Kidney epithelial cell (primary cell): ENCODE results near the gene NUP210. TPM values are rescaled to one million over a fixed set of nuclear protein-coding genes. Genes with fewer than 3 reads are reported as not detected.

Source experiments
- DNase-seq: peaks from one replicate; pipeline ENCODE4 v3.0.0-alpha.2; 2010; ENCODE audit warnings: low read depth
- H3K27me3 ChIP-seq: 2 replicates; pipeline ENCODE4 v1.6.0; 2011; ENCODE audit warnings: low read length; ENCODE audit not compliant: control insufficient read depth, insufficient read depth
- H3K36me3 ChIP-seq: 2 replicates; pipeline ENCODE4 v1.5.1; 2011; ENCODE audit warnings: low read length; ENCODE audit not compliant: control insufficient read depth, insufficient read depth
- H3K4me3 ChIP-seq: 2 replicates; pipeline ENCODE4 v1.5.1; 2011; ENCODE audit warnings: low read depth, mild to moderate bottlenecking, control low read depth, low read length
- CTCF ChIP-seq: IDR thresholded peaks from 2 replicates; pipeline ENCODE4 v1.5.1; 2011; ENCODE audit warnings: mild to moderate bottlenecking, moderate library complexity, low read length, control low read depth, inconsistent platforms; ENCODE audit not compliant: insufficient read depth, poor library complexity, severe bottlenecking
- total RNA-seq: library from RNA; depleted of rRNA; stranded (reverse); fragments of >200 nt; gene quantifications from 2 replicates; pipeline ENCODE4 v1.2.3, GENCODE V29; 2015

The NUP210 gene
- total RNA-seq, 1 donor from 2014 or later, result 36.2 TPM

GRCh38 chr3:13365390-13366379 lies 54.4 kb downstream of the NUP210 start:
- H3K4me3 ChIP-seq, result no peak overlapping the region
- no peak for DNase-seq
- TF ChIP-seq CTCF, result no peak
- no peaks in the 10 kb centered on the region for H3K36me3 ChIP-seq
- no peaks in the 10 kb centered on the region for H3K27me3 ChIP-seq

- H3K4me3 ChIP-seq, result no peak overlapping the region
- no peaks in the 10 kb centered on the region for H3K36me3 ChIP-seq
- no peak for TF ChIP-seq CTCF
- H3K27me3 ChIP-seq, result no peaks in the 10 kb centered on the region
- DNase-seq, result no peak
These were observed 55.4 kb downstream of the NUP210 start for GRCh38 chr3:13364602-13365271.

GRCh38 chr3:13362551-13362950 lies 57.6 kb downstream of the NUP210 start:
- no peak for TF ChIP-seq CTCF
- no peaks in the 10 kb centered on the region for H3K36me3 ChIP-seq
- H3K27me3 ChIP-seq, result no peaks in the 10 kb centered on the region
- H3K4me3 ChIP-seq, result no peak overlapping the region
- DNase-seq, result no peak

GRCh38 chr3:13359916-13360315 lies 60.2 kb downstream of the NUP210 start:
- H3K27me3 ChIP-seq, result no peaks in the 10 kb centered on the region
- TF ChIP-seq CTCF, result no peak
- DNase-seq, result no peak
- H3K36me3 ChIP-seq, result no peaks in the 10 kb centered on the region
- H3K4me3 ChIP-seq, result no peak overlapping the region

GRCh38 chr3:13358643-13359042 lies 61.5 kb downstream of the NUP210 start:
- H3K27me3 ChIP-seq, result no peaks in the 10 kb centered on the region
- no peaks in the 10 kb centered on the region for H3K36me3 ChIP-seq
- H3K4me3 ChIP-seq, result no peak overlapping the region
- TF ChIP-seq CTCF, result no peak
- no peak for DNase-seq
